HuH-7 (cell line): ENCODE measurements around the gene RNU6-7.

Experiments used
- DNase-seq: peaks from one replicate; pipeline ENCODE4 v3.0.0; 2011; ENCODE audit warnings: low spot score

The RNU6-7 gene

DNA sequence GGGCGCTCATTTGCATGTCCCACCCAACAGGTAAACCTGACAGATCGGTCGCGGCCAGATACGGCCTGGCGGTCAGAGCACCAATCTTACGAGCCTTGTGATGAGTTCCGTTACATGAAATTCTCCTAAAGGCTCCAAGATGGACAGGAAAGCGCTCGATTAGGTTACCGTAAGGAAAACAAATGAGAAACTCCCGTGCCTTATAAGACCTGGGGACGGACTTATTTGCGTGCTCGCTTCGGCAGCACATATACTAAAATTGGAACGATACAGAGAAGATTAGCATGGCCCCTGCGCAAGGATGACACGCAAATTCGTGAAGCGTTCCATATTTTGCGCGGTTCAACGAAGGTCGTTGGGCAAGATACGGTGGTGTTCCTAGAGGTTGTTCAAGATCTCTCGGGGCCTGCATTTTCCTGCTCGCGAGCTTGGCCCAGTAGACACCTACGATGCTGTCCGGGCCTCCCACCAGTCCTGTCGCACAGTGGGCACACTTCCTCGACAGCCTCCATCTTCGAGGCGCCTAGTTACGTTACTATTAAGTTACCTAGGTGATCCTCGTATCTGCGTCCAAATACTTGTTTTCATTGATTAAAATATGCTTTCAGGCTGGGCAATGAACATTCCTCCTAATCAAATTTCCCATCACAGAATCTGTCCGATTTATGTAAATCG, at the start of gene RNU6-7:
Gene RNU6-7, plus strand, starts transcription at position 230 of the 675 bp plus-strand sequence.
- peak; percentile 59 for DNase-seq

- no peak for DNase-seq
Measured at GRCh38 chr14:32166029-32166428, 35.8 kb upstream of the RNU6-7 start.

- no peak for DNase-seq
Measured at GRCh38 chr14:32166924-32167323, 34.9 kb upstream of the RNU6-7 start.

GRCh38 chr14:32167907-32168306, 33.9 kb upstream of the RNU6-7 start:
- no peak for DNase-seq

- DNase-seq: no peak
Measured at GRCh38 chr14:32169191-32169590, 32.7 kb upstream of the RNU6-7 start.

DNA sequence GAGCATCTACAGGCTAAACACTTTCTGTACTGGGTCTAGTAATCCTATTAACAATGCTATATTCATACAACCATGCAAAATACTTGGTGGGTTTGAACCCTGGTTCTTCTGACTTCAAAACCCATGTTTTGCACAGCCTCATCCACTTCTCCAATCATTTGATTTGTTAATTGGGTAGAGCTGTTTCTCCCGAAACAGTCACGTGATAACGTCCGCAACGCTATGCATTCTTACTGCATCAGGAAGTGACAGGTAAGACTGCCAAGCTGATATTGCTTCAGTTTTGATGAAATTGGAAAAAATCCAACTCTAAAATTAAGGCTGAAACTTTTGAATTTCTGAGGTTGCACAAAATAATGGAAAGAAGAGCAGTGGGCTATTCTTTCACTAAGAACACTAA, 30.4 kb upstream of the RNU6-7 start:
- DNase-seq: no peak

DNA sequence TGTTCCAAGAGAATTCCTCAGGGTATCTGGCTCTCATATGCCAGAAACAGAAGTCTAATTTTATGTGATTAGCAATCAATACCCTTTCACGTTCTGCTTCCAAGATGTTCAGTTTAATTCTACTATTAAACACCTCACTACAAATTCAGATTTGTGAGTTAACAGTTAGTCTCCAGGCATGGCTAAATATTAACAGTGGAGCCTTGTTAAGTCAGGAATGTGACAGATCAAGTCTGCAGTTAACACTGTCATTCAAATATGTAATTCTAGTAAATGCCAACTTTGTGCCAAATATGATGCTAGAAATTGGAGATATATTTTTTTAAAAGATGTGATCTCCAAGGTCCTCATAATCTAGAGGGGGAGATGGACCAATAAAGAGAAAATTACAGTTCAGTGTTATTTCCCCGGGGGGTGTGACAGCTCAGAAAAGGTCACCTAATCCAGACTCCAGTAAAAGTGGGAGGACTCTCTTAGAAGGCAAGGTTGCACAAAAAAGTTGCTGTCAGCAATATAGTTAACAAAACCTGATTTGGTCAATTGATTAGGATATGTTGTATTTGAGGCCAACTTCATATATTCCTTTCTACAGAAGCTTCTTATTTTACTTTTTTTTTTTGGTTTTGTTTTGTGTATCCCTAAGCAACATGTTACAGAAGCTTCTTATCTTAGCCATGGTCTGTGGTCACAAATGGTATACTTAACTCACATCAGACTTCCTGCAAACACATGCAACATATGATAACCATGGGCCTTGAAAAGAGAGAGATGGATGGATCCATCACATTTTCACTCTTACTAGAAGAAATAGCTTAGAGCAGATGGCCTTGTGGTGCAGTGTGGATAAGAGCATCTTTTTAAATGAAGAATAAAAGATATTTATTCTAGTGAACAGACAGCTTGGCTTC, 18.4 kb upstream of the RNU6-7 start:
- no peak for DNase-seq

DNA sequence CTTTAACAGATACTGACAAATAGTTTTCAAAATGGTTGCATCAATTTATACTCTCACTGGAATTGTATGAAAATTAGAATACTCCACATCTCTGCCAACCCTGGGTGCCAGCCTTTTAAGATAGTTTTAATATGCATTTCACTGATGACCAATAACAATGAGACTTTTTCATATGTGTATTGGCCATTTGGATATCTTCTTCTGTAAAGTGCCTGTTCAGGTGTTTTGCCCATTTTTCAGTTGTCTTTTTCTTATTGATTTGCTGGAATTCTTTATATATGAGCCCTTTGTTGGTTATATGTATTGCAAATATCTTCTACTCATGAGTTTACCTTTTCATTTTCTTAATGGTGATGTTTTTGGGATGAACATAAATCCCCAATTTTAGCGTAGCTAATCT, 16.7 kb upstream of the RNU6-7 start:
- DNase-seq: no peak

DNA sequence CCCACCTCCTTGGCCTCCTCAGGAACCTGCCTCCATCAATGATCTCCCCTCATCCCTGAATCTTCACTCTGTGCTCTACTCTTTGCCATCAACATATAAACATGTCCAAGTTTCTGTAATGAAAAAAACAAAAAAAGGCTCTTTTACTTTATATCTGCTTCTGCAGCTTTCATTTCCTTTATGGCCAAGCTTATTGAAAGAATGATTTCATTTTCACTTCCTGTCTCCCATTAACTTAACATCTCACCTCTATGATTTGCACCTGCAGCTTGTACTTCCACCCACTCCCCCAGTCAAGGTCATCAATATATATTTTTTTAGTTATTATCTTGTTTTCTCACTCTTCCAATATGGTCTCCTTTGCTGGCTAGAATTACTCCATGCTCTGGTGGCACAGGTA, 15.6 kb upstream of the RNU6-7 start:
- no peak for DNase-seq

- DNase-seq: no peak
Measured at GRCh38 chr14:32189811-32190210, 12.0 kb upstream of the RNU6-7 start.

DNA sequence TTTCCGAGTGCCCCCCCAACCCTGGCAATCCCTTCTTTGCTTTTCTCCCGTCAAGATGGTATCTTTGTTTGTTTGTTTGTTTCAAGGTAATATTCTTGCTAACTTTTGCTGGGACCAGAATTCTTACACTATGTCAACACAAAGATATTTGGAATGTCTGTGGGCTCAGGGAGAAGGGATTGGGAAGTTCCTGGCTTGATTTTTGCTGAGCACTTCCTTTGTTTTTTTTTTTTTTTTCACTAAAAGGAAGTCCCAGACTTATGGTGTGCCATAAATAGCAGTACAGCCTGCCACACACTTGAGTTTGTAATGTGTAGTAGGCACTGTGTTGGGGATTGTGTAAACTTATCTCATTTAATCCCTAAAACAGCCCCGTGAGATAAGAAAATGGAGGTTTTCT, 11.2 kb upstream of the RNU6-7 start:
- no peak for DNase-seq

GRCh38 chr14:32192712-32193373, 9.0 kb upstream of the RNU6-7 start:
- DNase-seq: no peak

DNA sequence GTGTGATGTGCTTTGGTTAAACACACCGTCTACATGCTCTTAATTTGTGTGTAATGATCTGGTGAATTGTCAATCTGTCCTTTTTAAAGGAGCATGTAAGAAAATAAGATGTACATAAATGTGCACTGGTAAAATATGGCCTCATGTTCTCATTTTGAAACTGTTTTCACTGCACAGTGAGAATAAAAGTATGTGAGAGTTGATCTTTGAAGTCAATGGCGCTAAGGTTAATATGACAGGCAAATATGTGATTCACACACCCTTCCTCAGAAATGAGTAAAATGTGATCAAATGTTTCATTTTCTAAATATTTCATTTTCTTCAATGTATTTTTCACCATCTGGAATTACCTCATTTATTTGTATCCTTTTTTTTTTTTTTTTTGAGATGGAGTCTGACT, 8.3 kb upstream of the RNU6-7 start:
- no peak for DNase-seq

DNA sequence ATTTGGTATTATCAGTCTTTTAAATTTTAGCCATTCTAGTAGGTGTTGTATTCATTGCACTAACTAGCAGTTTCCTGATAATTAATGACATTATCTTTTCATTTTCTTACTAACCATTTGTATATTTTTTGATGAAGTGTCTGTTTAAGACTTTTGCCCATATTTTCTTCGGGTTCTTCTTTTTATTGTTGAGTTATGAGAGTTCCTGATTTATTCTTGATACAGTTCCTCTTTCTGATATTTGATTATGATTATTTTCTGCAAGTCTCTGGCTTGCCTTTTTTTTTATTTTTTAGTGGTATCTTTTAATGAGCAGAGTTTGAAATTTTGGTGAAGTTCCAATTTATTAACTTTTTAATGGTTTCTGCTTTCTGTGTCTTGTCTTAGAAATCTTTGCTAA, 6.2 kb upstream of the RNU6-7 start:
- no peak for DNase-seq

- no peak for DNase-seq
Measured at GRCh38 chr14:32197919-32198318, 3.9 kb upstream of the RNU6-7 start.

DNA sequence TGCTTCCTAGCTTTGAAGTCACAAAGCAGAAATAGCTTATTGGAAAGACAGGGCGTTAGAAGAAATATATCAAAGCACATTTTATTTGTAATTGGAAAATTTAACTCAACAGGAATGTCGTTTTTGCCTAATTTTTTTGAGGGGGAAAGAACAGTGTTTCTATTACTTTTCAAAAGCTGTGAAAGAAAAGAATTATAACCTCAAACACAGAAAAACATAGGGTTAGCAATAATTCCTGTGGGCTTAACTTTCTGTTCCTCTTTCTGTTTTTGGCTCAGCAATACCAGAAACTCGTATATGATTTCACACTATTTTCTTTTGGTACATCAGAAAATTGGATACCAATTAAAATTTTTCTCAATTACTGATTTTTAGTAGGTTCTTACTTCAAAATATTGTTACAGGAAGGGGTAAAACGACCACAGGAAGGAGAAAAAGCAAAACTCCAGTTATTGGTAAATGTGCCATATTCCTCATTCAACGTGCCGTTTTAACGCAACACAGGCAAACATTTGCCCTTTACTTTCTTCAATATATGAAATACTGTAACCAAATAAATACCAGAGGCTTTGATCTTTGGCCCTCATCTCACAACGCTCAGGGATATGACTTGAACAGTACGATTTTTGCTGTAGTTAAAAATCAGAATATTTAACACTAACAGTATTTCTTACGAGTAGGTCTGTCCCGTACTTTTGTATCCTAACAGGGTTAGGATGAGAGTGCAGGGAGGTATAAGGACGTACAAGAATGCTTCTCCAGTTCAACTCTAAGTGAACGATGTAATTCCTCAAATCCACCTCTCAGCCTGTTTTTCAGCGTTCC, 1.3 kb upstream of the RNU6-7 start:
- DNase-seq: no peak

DNA sequence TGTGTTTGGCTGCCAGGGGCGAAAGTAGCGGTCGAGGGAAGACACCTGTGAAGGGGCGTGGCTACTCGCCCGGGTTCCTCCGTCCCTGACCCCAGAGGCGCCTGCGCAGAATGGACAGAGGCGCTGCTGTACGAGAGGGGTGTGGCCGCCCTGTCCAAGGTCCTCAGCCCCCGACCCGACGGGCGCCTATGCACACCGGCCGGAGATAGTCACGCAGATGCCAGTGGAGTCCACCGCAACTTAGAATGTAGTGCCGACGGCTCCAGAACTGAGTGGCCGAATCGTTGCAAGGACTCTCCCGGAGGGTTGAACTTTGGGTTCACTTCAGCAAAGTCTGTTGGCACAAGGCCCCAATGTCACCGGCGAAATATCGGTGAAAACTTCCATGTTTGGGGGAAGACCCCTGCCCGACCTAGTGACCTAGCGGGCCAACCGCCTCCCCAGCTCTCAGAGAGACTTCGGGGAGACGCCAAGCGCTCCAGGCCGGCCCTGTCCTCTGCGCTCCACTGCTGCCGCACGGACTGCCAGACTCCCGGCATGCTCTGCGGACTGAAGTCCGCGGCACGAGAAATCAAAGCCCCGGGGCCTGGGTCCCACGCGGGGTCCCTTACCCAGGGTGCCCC, 541 bp upstream of the RNU6-7 start:
- DNase-seq: peak; percentile 99

DNA sequence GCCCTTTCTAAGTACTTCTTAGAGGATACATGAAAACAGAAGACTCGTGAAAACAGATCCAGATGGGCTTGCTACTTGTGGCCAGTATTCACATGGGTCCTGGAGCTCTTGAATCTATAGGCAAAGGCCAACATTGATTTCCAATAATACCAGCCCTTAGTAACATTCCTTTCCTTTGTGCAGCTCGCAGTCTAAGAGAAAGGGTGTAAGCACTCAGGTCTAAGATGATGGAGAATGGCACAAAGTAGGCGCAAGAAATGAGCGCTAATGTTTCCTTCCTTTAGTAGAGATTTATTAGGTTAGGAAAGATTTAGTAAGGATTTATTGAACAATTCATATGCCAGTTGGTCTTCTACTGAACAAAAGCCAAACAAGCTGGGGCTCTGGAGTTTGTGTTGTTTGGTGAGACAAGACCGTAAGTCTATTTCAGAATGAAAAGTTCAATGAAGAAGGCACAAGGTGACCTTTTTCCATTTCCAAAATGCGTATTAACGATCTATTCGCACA, 699 bp downstream of the RNU6-7 start:
- DNase-seq: peak; percentile 30

- peak; percentile 99 for DNase-seq
Measured at GRCh38 chr14:32202998-32203882, 1.4 kb downstream of the RNU6-7 start, which contains the start of gene RNU6-8. RNU6-8 (minus strand) TSS chr14:32203269.

DNA sequence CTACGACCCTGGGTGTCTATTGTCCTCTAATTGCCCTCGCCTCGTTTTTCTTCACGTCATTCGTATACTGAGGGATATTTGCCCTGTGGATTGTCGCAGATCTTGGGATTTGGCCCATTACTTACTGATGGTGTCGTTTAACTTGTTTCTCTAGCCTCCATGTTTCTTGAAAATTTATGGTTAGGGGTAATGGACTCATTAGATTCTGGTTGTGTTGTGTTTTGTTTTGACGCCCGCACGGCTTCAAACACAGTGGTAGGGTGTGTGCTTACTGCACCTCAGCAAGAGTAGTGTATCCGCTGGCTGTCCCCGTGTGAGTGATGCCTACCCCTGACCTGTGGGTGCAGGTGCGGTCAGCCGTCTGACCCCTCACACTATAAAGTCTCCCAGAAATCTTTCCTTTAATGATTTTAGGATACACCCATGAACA, 2.1 kb downstream of the RNU6-7 start:
- DNase-seq: no peak
